Right renal pelvis (tissue), 4 donors: ENCODE measurements around the gene WDHD1. TPM values are rescaled to one million over a fixed set of nuclear protein-coding genes. Genes with fewer than 3 reads are reported as not detected.
"Not testable (repeated sequence)": the region's sequence is repeated elsewhere in the genome, so short reads cannot be mapped to it uniquely, and the experiment has no call there.

Source experiments
- DNase-seq, 4 donors: peaks; one replicate each; pipeline ENCODE4 v3.0.0-alpha.2; 2013; ENCODE audit warnings: low read depth in 4 of 4, low spot score in 3 of 4, missing footprints in 1 of 4
- polyA plus RNA-seq, 4 donors: library from polyadenylated mRNA; unstranded; fragments of 120-200 nt; gene quantifications; one replicate each; pipeline ENCODE4 v1.2.1, GENCODE V29; 2013; ENCODE audit not compliant: insufficient read length in 4 of 4

WDHD1 gene
- polyA plus RNA-seq, 4 donors = 15.0 to 20.5 (median 19.7) TPM

GRCh38 chr14:54918427-54918826 is 108.5 kb downstream of the WDHD1 start:
- DNase-seq = no peak

GRCh38 chr14:54916101-54916500 is 110.8 kb downstream of the WDHD1 start:
- no peak for DNase-seq

- no peak for DNase-seq
Observed at GRCh38 chr14:54909817-54910558, 116.9 kb downstream of the WDHD1 start.

GRCh38 chr14:54908973-54909372 is 117.9 kb downstream of the WDHD1 start:
- DNase-seq = not testable (repeated sequence)

- DNase-seq = no peak
Observed at GRCh38 chr14:54908190-54908589, 118.7 kb downstream of the WDHD1 start.

GRCh38 chr14:54906075-54906474 is 120.8 kb downstream of the WDHD1 start:
- no peak for DNase-seq

GRCh38 chr14:54902521-54903420 is 124.1 kb downstream of the WDHD1 start, which contains the start of gene GCH1:
TSS of gene GCH1 (minus strand) at chr14:54902826. CDS start at chr14:54902663, 163 bp downstream.
- peak; percentile 61 to 67 (median 65) for DNase-seq

GRCh38 chr14:54902143-54902520 is 124.8 kb downstream of the WDHD1 start:
- DNase-seq = peak in 1 of 4 donors; percentile 49

- DNase-seq = no peak
Observed at GRCh38 chr14:54901380-54902142, 125.3 kb downstream of the WDHD1 start.

- no peak for DNase-seq
Observed at GRCh38 chr14:54899573-54899972, 127.3 kb downstream of the WDHD1 start.

- DNase-seq = not testable (repeated sequence)
Observed at GRCh38 chr14:54897809-54898555, 128.9 kb downstream of the WDHD1 start.

GRCh38 chr14:54895683-54896082 is 131.2 kb downstream of the WDHD1 start:
- no peak for DNase-seq

- no peak for DNase-seq
Observed at GRCh38 chr14:54894995-54895394, 131.9 kb downstream of the WDHD1 start.

GRCh38 chr14:54893151-54893760 is 133.6 kb downstream of the WDHD1 start:
- peak in 1 of 4 donors; percentile 26 for DNase-seq

- DNase-seq = no peak
Observed at GRCh38 chr14:54891471-54892245, 135.2 kb downstream of the WDHD1 start.

GRCh38 chr14:54890788-54891187 is 136.1 kb downstream of the WDHD1 start:
- DNase-seq = no peak

- no peak for DNase-seq
Observed at GRCh38 chr14:54889919-54890318, 137.0 kb downstream of the WDHD1 start.
